ENCODE measurements around the gene PRRG2.

Gene PRRG2

DNA sequence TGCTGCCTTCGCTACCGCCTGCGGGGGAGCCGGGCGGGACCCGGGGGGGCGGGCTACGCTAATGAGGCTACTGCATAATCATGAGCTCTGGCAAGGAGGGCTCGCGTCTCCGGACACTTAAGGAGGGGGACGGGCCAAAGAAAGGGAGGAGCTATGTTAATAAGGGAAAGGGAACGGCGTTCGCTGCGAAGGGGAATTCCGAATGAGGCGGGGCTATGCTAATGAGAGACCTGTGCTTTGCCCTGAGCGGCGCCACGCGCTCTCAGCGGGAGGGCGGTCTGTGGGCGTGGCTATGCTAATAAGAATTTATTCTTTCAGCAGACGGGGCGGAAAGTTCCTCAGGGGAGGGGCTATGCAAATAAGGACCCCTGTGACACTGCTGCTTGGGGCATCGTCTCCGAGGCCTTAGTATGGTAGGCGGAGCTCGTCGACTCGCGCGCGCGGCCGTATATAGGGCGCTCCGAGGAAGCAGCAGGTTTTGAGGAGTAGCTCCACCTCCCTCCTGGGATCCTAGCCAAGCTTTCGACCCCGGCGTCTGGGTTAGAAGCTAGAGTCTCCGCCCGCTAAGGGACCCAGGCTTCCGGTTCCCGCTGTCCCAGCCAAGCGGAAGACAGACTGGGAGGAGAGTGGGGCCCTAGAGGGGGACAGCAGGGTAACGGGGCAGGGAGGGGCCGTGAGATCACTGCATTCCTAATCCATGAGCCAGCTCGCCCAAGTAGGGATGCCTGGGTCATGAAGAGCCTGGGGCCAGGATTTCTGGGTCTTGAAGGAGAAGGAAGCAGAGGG is 59.2 kb downstream of the PRRG2 start, which contains the start of gene RRAS:
TSS of gene RRAS (minus strand) at position 31 of the 786 bp plus-strand sequence. CDS start 45 bp downstream, outside the sequence.
- peak; percentile 100 for DNase-seq (ENCODE audit: low read depth)

Measured in activated T-cell treated with anti-CD3 and anti-CD28 coated beads for 24 hours (primary cell).